Kidney epithelial cell (primary cell): ENCODE measurements around the gene CDPF1. TPM values are rescaled to one million over a fixed set of nuclear protein-coding genes. Genes with fewer than 3 reads are reported as not detected.

Experiments
- DNase-seq: peaks from one replicate; pipeline ENCODE4 v3.0.0-alpha.2; 2010; ENCODE audit warnings: low read depth
- H3K27me3 ChIP-seq: 2 replicates; pipeline ENCODE4 v1.6.0; 2011; ENCODE audit warnings: low read length; ENCODE audit not compliant: control insufficient read depth, insufficient read depth
- H3K36me3 ChIP-seq: 2 replicates; pipeline ENCODE4 v1.5.1; 2011; ENCODE audit warnings: low read length; ENCODE audit not compliant: control insufficient read depth, insufficient read depth
- H3K4me3 ChIP-seq: 2 replicates; pipeline ENCODE4 v1.5.1; 2011; ENCODE audit warnings: low read depth, mild to moderate bottlenecking, control low read depth, low read length
- CTCF ChIP-seq: IDR thresholded peaks from 2 replicates; pipeline ENCODE4 v1.5.1; 2011; ENCODE audit warnings: mild to moderate bottlenecking, moderate library complexity, low read length, control low read depth, inconsistent platforms; ENCODE audit not compliant: insufficient read depth, poor library complexity, severe bottlenecking
- total RNA-seq: library from RNA; depleted of rRNA; stranded (reverse); fragments of >200 nt; gene quantifications from 2 replicates; pipeline ENCODE4 v1.2.3, GENCODE V29; 2015

CDPF1 gene
- total RNA-seq, 1 donor from 2014 or later, result 27.9 TPM

- Histone ChIP-seq H3K27me3 (no peaks in the 10 kb centered on the region), H3K36me3 (peaks cover 7% of the 10 kb centered on the region), H3K4me3 (no peak overlapping the region)
- TF ChIP-seq CTCF, result no peak
- DNase-seq, result no peak
Measured at GRCh38 chr22:46276563-46276962, 26.5 kb upstream of the CDPF1 start.

GRCh38 chr22:46275455-46276122 lies 25.5 kb upstream of the CDPF1 start:
- Histone ChIP-seq H3K4me3 (no peak overlapping the region), H3K36me3 (peaks cover 7% of the 10 kb centered on the region), H3K27me3 (no peaks in the 10 kb centered on the region)
- DNase-seq, result no peak
- TF ChIP-seq CTCF, result no peak

- no peak for TF ChIP-seq CTCF
- no peak overlapping the region for H3K4me3 ChIP-seq
- H3K36me3 ChIP-seq, result peaks cover 4% of the 10 kb centered on the region
Measured at GRCh38 chr22:46274381-46274780, 24.3 kb upstream of the CDPF1 start.

GRCh38 chr22:46273432-46274148 lies 23.5 kb upstream of the CDPF1 start:
- DNase-seq, result no peak
- TF ChIP-seq CTCF, result no peak
- H3K4me3 ChIP-seq, result no peak overlapping the region
- H3K36me3 ChIP-seq, result peaks cover 4% of the 10 kb centered on the region
- H3K27me3 ChIP-seq, result no peaks in the 10 kb centered on the region

More at GRCh38 chr22:46274381-46274780, 24.3 kb upstream of the CDPF1 start:
- DNase-seq, result no peak
- H3K27me3 ChIP-seq, result no peaks in the 10 kb centered on the region

- Histone ChIP-seq H3K36me3 (peaks cover 4% of the 10 kb centered on the region), H3K4me3 (no peak overlapping the region), H3K27me3 (no peaks in the 10 kb centered on the region)
- DNase-seq, result no peak
- TF ChIP-seq CTCF, result no peak
Measured at GRCh38 chr22:46272762-46273431, 22.8 kb upstream of the CDPF1 start.
